ENCODE results near the gene PTPRD.

DNA sequence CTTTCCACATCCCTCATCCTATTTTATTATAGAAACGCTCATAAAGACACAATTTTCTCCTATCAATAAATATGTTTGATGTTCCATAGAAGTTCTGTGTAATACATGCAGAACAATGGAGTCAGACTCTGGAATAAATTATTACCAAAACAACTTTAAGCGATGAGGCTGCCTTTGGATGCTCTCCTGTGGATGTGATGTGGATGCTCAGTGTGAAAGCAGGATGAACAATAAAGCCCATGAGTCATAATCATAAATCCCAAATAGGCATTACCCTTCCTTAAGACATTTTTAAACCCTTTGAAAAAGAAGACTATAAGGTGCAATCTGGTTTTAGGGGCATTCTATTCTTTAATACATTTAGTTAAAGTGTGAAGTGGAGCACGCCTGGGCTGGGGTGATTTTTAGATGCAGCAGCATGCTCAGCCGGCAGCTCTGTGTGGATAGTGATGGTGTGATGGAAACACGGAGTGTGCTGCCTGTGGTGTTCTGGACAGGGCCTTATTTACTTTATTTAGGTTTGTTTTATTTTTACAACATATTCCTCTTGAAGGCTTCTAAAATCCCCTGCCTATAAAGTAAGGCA, 991.4 kb downstream of the PTPRD start:
- TF ChIP-seq TAF1 (IDR thresholded peaks at IDR 0.05; ENCODE audit: borderline replicate concordance, low read depth, low read length) (no peak), POLR2A (IDR thresholded peaks at IDR 0.05; ENCODE audit: low read depth, low read length) (no peak), POLR2AphosphoS5 (IDR thresholded peaks at IDR 0.05; ENCODE audit: low read depth, low read length) (no peak)

Data from GM12892 (cell line).